GM04503 (cell line): Measurements from ENCODE around the gene RMRP.

Experiments
- DNase-seq: peaks from one replicate; pipeline ENCODE4 v3.0.0-alpha.2; 2012; ENCODE audit warnings: low read depth

The RMRP gene

DNA sequence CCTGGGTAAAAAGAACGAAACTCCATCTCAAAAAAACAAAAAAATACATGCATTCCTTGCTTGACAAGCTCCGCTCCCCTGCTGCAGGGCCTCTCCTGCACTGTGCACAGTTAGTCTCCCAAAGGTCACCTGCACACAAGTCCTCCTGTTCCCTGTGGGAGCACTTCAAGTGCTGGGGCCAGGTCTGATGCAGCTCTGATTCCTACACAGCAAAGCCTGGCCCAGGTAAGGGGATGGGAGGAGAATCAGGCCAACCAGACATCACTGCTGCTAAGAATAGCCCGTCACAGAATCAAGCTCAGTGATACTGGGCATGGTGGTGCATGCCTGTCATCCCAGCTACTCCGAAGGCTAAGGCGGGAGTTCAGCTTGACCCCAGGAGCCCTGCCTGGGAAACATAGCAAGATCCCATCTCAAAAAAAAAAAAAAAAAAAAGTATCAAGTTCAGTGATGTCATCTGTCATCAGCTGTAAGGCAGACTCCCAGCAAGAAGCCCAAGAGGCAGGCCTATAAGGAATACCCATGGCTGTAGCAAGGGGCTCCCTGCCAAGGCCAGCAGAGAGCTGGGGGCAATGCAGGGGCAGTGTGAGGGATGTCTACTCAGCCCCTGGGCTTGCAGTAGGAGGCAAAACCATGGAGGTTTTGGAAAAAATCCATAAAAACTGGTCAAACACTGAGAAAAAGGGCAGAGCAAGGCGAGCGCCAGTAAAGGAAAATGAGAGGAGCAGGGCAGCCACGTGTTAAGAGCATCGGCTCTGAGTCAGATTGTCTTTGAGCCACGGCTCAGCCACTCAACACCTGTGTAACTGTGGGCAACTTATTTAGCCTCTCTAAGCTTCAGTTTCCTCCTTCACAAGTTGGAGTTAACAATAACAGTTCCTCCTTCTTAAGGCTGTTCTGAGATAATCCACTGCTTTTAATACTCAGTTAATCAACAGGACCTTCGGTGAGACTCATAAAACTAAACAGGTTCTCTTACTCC, 28.7 kb upstream of the RMRP start:
- no peak for DNase-seq

DNA sequence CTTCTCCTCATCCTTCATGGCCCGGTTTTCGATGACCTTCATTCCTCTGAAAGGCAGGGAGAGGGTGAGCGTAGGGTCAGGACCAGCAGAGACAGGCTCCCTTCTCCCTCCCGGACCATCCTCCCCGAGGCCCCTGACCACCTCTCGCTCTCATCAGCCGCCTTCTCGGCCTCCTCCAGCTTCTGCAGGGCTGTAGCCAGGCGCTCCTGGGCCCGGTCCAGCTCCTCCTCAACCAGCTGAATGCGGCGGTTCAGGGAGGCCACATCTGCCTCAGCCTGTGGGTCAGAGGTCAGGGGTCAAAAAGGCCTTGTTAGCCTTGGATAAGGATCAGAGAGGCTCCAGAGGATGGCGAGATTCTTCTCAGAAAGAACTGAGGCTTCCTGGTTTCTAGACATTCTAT, 27.7 kb upstream of the RMRP start:
- no peak for DNase-seq

DNA sequence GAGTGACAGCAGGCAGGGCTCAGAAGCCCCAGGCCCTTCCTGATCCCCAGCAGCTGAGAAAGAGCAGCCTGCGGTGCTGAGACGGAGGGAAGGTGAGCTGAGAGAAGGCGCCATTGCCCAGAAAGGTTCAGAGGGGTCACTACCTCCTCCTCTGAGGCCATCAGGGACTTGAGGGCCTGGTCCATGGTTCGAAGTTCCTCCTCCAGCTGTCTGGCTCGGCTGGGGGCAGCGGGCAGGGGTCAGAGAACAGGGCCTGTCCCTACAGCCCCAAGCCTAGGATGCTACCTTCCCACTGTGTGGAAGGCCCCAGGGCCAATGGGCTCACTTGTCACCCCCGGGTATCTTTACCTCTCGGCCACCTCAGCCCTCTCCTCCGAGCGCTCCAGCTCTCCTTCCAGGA, 27.1 kb upstream of the RMRP start:
- DNase-seq, result no peak

DNA sequence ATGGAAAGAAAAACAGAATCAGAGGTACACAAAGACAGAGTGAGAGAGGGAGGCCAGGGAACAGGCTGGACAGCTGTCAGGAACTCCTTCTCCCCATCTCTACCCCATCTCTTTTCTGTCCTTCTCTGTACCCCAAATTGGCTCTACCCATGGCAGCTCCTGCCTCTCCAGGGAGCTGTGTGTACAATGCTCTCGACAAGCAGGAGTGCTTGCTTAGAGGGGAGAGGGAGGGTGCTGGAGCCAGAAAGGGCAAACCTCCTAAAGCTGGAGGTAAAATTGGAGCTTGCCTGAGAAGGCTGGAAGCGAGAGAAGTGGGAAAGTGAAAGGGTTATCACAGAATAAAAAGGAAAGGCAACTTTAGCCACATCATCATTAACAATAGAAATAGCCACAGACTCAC, 25.5 kb upstream of the RMRP start:
- no peak for DNase-seq

DNA sequence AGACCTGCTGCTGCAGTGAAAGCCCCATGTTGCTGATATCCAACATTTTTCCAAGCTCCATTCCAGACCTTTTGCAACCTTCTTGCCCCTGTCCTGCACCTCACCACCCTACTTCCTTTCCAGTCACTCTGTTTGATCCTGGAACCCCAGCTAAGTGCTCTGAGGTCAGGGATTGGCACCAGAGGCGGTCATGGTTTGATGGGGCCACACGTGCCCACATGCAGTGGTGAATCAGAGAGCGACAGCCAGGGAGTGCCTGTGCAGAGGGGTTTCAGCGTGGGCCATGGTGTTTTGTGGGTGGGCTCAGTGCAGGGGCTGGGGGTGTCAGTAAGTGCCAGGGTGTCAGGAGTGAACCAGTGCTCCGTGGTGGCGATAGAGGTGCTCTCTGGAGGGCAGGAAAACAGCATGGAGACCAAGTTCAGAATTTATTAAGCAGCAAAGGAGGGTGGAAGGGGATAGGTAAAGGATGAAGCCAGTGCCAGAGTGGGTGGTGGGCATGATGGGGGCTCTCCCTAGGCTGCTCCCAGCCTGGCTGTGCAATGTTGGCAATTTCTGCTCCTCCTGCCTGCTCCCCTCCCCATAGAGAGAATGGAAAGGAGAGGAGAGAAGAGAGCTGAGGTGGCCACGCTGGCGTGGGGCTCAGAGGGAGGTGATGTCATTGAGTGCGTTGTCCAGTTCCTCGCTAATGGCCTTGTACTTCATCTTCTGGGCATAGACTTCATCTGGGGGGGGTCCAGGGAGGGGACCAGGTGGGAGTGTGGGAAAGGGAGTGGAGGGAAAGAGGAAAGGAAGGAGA, 24.9 kb upstream of the RMRP start:
- no peak for DNase-seq

DNA sequence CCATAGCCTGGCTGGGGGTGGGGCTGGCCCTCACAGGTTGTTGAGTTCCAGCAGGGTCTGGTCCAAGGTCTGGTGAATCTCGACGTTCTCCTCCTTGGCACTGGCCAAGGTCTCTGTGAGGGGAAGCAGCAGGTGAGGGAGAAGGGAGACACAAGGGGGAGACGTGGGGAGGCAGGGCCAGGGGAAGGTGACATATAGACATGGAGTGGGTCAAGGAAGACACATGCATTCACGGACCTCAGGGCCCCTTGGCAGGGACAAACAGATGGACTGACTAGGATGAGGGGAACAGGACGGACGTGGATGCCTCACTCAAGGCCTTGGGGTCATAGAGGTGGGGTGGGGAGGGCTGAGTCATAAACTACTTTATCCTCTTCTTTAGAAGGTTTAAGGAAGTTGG, 24.2 kb upstream of the RMRP start:
- DNase-seq, result no peak

DNA sequence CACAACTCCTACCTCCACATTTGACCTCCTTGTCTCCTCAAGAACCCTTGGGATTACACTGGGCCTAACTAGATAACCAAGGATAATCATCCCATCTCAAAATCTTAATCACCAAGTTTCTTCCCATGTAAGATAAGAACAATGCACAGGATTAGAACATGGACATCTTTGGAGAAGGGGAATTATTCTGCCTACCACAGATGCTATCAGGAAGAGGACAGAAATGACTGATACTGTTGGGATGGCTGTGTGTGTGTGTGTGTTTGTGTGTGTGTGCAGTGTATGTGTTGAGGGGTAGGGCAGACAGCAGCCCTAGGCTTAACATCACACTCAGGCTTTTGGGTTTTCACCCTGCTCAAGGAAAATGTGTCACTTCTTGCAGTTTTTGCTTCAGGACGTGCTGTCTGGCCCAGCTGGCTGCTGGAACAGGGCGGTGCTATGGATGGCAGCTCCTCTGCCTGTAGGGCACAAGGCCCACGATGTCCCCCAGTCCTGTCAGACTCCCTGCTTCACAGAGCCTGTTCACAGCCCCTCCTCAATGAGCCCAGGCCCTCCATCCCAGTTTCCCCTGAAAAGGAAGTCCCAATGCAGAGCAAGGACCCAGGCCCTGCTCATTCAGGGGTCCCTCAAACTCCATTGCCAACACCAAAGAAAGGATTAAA, 23.7 kb upstream of the RMRP start:
- no peak for DNase-seq

DNA sequence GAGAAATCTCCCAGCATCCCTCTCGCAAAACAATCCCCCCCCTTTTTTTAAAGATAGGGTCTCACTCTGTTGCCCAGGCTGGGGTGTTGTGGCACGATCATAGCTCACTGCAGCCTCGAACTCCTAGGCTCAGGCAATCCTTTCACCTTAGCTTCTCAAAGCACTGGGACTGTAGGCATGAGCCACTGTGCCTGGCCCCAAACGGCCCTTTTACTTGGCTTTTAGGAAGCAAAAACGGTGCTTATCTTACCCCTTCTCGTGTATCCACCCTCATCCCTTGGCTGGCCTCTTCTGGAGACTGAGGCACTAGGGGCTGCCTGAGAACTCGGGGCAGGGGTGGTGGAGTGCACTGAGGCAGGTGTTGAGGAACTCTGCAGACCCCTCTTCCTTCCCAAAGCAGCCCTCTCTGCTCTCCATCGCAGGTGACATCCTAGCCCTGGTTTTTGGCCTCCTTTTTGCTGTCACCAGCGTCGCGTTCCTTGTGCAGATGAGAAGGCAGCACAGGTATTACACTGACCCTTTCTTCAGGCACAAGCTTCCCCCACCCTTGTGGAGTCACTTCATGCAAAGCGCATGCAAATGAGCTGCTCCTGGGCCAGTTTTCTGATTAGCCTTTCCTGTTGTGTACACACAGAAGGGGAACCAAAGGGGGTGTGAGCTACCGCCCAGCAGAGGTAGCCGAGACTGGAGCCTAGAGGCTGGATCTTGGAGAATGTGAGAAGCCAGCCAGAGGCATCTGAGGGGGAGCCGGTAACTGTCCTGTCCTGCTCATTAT, 22.7 kb upstream of the RMRP start:
- no peak for DNase-seq

DNA sequence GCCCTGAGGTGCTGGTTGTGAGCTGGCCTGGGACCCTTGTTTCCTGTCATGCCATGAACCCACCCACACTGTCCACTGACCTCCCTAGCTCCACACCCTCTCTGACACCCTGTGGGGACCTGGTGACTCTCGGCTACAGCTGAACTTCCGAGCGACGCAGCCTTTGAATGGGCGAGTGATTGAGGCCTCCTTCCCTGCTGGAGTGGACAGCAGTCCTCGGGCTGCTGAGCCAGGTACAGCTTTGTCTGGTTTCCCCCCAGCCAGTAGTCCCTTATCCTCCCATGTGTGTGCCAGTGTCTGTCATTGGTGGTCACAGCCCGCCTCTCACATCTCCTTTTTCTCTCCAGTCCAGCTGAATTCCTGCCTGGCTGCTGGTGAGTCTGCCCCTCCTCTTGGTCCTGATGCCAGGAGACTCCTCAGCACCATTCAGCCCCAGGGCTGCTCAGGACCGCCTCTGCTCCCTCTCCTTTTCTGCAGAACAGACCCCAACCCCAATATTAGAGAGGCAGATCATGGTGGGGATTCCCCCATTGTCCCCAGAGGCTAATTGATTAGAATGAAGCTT, 22.0 kb upstream of the RMRP start:
- DNase-seq, result no peak

DNA sequence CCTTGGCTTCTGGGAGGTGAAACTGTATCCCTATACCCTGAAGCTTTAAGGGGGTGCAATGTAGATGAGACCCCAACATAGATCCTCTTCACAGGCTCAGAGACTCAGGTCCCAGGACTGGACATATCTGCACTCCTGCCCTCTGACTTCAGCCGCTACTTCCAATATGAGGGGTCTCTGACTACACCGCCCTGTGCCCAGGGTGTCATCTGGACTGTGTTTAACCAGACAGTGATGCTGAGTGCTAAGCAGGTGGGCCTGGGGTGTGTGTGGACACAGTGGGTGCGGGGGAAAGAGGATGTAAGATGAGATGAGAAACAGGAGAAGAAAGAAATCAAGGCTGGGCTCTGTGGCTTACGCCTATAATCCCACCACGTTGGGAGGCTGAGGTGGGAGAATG, 21.3 kb upstream of the RMRP start:
- no peak for DNase-seq

DNA sequence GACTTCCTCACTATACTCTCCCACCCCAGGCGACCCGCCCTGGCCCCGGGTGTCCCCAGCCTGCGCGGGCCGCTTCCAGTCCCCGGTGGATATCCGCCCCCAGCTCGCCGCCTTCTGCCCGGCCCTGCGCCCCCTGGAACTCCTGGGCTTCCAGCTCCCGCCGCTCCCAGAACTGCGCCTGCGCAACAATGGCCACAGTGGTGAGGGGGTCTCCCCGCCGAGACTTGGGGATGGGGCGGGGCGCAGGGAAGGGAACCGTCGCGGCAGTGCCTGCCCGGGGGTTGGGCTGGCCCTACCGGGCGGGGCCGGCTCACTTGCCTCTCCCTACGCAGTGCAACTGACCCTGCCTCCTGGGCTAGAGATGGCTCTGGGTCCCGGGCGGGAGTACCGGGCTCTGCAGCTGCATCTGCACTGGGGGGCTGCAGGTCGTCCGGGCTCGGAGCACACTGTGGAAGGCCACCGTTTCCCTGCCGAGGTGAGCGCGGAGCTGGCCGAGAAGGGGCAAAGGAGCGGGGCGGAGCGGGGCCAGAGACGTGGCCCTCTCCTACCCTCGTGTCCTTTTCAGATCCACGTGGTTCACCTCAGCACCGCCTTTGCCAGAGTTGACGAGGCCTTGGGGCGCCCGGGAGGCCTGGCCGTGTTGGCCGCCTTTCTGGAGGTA, 18.0 kb upstream of the RMRP start:
- no peak for DNase-seq

DNA sequence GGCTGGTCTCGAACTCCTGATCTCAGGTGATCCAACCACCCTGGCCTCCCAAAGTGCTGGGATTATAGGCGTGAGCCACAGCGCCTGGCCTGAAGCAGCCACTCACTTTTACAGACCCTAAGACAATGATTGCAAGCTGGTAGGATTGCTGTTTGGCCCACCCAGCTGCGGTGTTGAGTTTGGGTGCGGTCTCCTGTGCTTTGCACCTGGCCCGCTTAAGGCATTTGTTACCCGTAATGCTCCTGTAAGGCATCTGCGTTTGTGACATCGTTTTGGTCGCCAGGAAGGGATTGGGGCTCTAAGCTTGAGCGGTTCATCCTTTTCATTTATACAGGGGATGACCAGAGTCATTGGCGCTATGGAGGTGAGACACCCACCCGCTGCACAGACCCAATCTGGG, 17.4 kb upstream of the RMRP start:
- no peak for DNase-seq

DNA sequence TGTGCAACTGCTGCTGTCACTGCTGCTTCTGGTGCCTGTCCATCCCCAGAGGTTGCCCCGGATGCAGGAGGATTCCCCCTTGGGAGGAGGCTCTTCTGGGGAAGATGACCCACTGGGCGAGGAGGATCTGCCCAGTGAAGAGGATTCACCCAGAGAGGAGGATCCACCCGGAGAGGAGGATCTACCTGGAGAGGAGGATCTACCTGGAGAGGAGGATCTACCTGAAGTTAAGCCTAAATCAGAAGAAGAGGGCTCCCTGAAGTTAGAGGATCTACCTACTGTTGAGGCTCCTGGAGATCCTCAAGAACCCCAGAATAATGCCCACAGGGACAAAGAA, 16.2 kb upstream of the RMRP start:
- no peak for DNase-seq

DNA sequence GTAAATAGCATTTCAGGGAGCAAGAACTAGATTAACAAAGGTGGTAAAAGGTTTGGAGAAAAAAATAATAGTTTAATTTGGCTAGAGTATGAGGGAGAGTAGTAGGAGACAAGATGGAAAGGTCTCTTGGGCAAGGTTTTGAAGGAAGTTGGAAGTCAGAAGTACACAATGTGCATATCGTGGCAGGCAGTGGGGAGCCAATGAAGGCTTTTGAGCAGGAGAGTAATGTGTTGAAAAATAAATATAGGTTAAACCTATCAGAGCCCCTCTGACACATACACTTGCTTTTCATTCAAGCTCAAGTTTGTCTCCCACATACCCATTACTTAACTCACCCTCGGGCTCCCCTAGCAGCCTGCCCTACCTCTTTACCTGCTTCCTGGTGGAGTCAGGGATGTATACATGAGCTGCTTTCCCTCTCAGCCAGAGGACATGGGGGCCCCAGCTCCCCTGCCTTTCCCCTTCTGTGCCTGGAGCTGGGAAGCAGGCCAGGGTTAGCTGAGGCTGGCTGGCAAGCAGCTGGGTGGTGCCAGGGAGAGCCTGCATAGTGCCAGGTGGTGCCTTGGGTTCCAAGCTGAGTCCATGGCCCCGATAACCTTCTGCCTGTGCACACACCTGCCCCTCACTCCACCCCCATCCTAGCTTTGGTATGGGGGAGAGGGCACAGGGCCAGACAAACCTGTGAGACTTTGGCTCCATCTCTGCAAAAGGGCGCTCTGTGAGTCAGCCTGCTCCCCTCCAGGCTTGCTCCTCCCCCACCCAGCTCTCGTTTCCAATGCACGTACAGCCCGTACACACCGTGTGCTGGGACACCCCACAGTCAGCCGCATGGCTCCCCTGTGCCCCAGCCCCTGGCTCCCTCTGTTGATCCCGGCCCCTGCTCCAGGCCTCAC, 15.6 kb upstream of the RMRP start, which contains the start of gene CA9:
CA9 (plus strand) TSS at position 797 of the 893 bp plus-strand sequence; CDS start at position 829, 32 bp downstream.
- DNase-seq, result no peak

DNA sequence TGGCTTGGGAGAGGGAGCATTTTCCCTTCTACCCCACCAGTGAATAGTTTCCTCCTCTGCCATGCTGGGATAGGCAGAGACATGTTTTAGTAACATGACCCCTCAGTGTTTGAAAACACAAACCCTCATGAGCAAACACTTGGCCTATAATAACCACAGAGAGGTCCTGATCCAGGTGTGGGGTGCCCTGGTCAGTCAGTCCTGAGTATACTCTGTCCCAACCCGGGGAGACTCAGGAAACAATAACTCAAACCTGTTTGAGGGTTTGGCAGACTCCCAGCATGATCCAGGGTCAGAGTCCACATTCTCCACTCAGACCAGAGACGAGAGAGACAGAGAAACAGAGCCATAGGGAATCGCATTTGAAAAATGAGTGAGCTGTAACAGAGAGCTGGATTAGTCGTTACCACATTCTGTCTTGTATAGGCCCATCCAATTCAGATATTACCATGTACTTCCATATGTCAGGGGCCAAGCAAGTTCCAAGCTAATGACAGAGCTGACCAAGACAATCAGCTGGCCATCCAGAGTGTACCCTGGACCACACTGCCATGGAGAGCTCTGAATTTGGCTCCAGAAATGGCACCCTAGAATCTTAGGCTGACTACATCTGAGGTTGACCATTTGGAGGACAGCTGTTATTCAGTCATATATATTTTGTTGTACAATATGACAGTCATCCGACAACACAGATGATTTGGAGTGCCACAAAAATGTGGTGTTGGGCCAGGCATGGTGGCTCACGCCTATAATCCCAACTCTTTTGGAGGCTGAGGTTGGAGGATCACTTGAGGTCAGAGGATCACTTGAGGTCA, 11.7 kb upstream of the RMRP start:
- DNase-seq, result no peak

DNA sequence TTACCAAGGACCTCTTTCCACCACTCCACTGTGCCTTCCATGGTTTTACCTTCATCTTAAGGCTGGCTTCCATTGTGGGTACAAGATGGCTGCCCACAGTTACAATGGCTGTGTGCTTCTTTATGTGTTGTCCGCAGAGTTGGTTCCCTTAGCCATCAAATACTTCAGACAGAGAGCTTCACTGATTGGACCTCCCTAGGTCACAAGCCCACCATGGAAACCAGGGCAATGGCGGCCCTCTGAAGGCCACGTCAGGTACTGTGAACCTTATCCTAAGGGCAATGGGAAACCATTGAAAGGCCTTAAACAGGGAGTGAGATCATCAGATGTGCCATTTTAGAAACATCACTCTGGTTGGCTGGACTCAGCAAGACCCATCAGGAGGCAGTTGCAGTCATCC, 10.1 kb upstream of the RMRP start:
- no peak for DNase-seq

DNA sequence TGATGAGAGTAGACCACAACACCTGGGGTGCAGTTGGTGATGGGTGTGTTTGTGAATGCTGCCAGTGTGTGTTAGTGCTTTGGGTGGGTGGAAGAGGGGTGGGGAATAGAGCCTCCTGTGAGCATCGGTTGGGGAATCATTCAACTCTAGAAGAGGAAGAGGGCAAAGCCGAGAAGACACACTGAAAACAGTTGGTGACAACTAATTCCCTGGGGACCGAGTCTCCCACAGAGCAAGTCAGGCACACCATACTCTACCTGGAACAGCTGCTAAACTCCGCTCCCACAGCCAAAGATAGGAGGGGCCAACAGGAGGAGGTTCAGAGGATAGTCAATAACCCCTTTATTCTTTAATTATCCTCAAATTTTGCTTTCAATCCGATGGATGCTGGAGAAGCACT, 8.7 kb upstream of the RMRP start:
- no peak for DNase-seq

DNA sequence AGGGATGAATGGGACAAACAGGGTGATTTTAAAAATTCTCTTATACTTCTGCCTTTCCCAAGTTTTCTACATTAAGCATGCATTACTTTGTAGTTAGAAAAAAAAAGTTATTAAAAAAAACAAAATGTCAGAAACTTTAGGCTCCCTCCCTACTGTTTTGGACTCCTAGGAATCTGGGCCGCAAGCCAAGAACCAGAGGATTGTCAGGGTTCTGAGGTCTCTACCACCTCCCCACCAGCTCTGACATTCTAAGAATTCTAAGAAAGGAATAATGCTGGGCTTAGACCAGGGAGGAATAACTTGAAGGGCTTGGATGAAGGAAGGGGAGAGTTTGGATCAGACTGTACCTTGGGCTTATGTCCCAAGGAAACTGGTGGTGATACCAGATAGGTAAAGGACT, 8.2 kb upstream of the RMRP start:
- no peak for DNase-seq

DNA sequence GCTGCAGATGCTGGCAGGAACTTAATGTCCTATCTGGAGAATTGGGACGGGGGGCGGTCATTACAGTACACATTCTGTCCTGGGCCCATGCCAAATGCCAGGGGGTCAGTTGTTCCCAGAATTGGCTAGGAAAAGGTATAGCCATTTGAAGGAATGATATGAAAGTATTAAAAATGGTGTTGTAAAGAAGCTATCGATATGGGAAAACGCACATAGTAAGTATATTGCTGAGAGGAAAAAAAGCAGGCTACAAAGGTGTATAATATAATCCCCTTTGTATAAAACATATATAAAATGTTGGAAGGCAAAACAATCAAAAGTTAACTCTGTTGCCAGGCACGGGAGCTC, 7.6 kb upstream of the RMRP start:
- DNase-seq, result no peak
